Thoracic aorta (tissue), 2 donors: Measurements from ENCODE around the gene LRP6. TPM values are rescaled to one million over a fixed set of nuclear protein-coding genes. Genes with fewer than 3 reads are reported as not detected.

Experiments
- ATAC-seq: fragments of 150-250 bp; one replicate; pipeline ENCODE4 v1.8.0; 2017; ENCODE audit warnings: low read depth; ENCODE audit not compliant: insufficient number of reproducible peaks, low FRiP score
- DNase-seq: peaks from one replicate; pipeline ENCODE4 v3.0.0-alpha.2; 2020; ENCODE audit warnings: low spot score
- H3K27ac ChIP-seq, 2 donors: fragments of 200-600 bp; sonication (generic); 1 replicate in 1 of 2; 2 replicates in 1 of 2; pipeline ENCODE4 v1.5.1; 2016; ENCODE audit warnings: mild to moderate bottlenecking in 2 of 2, moderate library complexity in 2 of 2
- H3K27me3 ChIP-seq: fragments of 200-600 bp; sonication (generic); replicated peaks from 2 replicates; pipeline ENCODE4 v1.6.0; 2016; ENCODE audit warnings: mild to moderate bottlenecking; ENCODE audit not compliant: insufficient read depth
- H3K36me3 ChIP-seq: fragments of 200-600 bp; sonication (generic); one replicate; pipeline ENCODE4 v1.5.1; 2016
- H3K4me1 ChIP-seq, 2 donors: fragments of 200-600 bp; sonication (generic); 1 replicate in 1 of 2; 2 replicates in 1 of 2; pipeline versions ENCODE4 v1.5.1 to v1.6.0; 2016; ENCODE audit warnings: low read depth in 2 of 2, mild to moderate bottlenecking in 1 of 2; ENCODE audit not compliant: control insufficient read depth in 1 of 2
- H3K4me3 ChIP-seq: fragments of 200-600 bp; sonication (generic); 2 replicates; pipeline ENCODE4 v1.5.1; 2016; ENCODE audit warnings: mild to moderate bottlenecking
- H3K9me3 ChIP-seq: fragments of 200-600 bp; sonication (generic); 2 replicates; pipeline ENCODE4 v1.5.1; 2016
- total RNA-seq, 2 donors: library from RNA; depleted of rRNA; stranded (reverse); fragments of >200 nt; gene quantifications; one replicate each; pipeline versions ENCODE4 v1.1.0 to v1.2.3, GENCODE V29; 2016
- TF ChIP-seq, protein P1 (sequence below): fragments of 200-600 bp; sonication (generic); IDR thresholded peaks from one replicate; pipeline ENCODE4 v1.5.1; 2019; ENCODE audit warnings: antibody characterized with exemption

LRP6 gene
- total RNA-seq, 2 donors from 2014 or later: 39.9 to 41.5 TPM

GRCh38 chr12:12282761-12283425 lies 16.0 kb upstream of the LRP6 start:
- H3K27ac ChIP-seq: peak overlapping the region; percentile 36 to 53

DNA sequence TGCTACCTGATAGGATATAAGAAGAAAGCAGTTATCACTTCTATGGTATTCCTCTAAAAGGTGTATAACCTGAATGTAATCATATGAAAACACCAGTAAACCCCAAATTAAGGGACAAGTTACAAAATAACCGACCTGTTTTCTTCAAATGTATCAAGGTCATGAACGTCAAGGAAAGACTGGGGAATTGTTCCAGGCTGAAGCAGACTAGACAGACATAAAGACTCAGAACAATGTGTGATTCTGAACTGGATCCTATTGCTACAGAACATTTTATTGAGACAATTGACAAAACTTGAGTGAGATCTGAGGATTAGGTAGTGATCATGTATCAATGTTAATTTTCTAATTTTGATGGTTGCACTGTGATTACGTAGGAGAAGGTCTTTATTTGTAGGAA lies 15.4 kb upstream of the LRP6 start:
- peaks cover 9 to 24% of the 10 kb centered on the region in 2 donors for H3K4me1 ChIP-seq
- DNase-seq: no peak
- no peaks in the 10 kb centered on the region for H3K36me3 ChIP-seq
- no peak overlapping the region for H3K27ac ChIP-seq
- ATAC-seq: no peak
- H3K27me3 ChIP-seq: no peaks in the 10 kb centered on the region
- no peaks in the 10 kb centered on the region for H3K9me3 ChIP-seq
- TF ChIP-seq, protein P1, sequence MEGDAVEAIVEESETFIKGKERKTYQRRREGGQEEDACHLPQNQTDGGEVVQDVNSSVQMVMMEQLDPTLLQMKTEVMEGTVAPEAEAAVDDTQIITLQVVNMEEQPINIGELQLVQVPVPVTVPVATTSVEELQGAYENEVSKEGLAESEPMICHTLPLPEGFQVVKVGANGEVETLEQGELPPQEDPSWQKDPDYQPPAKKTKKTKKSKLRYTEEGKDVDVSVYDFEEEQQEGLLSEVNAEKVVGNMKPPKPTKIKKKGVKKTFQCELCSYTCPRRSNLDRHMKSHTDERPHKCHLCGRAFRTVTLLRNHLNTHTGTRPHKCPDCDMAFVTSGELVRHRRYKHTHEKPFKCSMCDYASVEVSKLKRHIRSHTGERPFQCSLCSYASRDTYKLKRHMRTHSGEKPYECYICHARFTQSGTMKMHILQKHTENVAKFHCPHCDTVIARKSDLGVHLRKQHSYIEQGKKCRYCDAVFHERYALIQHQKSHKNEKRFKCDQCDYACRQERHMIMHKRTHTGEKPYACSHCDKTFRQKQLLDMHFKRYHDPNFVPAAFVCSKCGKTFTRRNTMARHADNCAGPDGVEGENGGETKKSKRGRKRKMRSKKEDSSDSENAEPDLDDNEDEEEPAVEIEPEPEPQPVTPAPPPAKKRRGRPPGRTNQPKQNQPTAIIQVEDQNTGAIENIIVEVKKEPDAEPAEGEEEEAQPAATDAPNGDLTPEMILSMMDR: no peak
- H3K4me3 ChIP-seq: no peak overlapping the region

More at GRCh38 chr12:12282761-12283425, 16.0 kb upstream of the LRP6 start:
- ATAC-seq (no peak), DNase-seq (no peak)
- Histone ChIP-seq H3K27me3 (no peaks in the 10 kb centered on the region), H3K4me3 (no peak overlapping the region), H3K36me3 (no peaks in the 10 kb centered on the region), H3K4me1 (peaks cover 9 to 24% of the 10 kb centered on the region in 2 donors), H3K9me3 (no peaks in the 10 kb centered on the region)
- TF ChIP-seq, protein P1: no peak

DNA sequence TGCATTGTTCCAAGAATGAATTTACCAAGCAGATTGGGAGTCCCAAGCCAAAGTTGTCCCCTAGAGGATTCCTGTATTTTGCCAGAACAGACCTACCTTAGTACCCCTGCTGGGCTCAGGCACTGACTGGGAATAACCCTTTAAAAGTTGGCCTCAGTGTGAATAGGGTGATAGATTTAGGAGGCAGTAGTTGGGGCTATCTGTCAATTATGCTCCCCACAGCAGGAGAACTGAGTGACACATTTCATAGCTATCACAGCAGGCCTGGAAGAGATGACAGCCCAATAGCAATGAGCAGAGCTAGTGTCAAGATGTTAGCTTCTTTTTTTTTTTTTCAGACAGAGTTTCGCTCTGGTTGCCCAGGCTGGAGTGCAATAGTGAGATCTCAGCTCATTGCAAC lies 14.3 kb upstream of the LRP6 start:
- Histone ChIP-seq H3K36me3 (no peaks in the 10 kb centered on the region), H3K9me3 (no peaks in the 10 kb centered on the region), H3K27me3 (no peaks in the 10 kb centered on the region), H3K27ac (no peak overlapping the region), H3K4me3 (no peak overlapping the region), H3K4me1 (peaks cover 9 to 24% of the 10 kb centered on the region in 2 donors)
- ATAC-seq: no peak
- no peak for DNase-seq
- TF ChIP-seq, protein P1: no peak

- TF ChIP-seq, protein P1: no peak
- DNase-seq: no peak
- Histone ChIP-seq H3K4me3 (no peak overlapping the region), H3K27ac (no peak overlapping the region), H3K4me1 (peaks cover 9 to 17% of the 10 kb centered on the region in 2 donors), H3K9me3 (no peaks in the 10 kb centered on the region), H3K36me3 (no peaks in the 10 kb centered on the region), H3K27me3 (no peaks in the 10 kb centered on the region)
- ATAC-seq: no peak
Observed at GRCh38 chr12:12278899-12279298, 12.1 kb upstream of the LRP6 start.

DNA sequence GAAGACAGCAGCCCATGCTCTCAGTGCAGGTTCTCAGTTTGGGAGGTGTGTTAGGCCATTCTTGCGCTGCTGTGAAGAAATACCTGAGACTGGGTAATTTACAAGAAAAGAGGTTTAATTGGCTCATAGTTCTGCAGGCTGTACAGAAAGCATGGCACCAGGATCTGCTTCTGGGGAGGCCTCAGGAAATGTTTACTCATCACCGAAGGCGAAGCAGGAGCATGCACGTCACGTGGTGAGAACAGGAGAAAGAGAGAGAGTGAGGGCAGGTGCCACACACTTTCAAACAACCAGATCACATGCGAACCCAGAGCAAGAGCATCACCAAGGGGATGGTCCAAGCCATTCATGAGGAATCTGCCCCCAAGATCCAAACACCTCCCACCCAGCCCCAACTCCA lies 9.0 kb upstream of the LRP6 start:
- ATAC-seq (no peak), DNase-seq (no peak)
- H3K9me3 ChIP-seq: no peaks in the 10 kb centered on the region
- no peaks in the 10 kb centered on the region for H3K27me3 ChIP-seq
- peaks cover 0 to 12% of the 10 kb centered on the region in 2 donors for H3K4me1 ChIP-seq
- H3K36me3 ChIP-seq: no peaks in the 10 kb centered on the region
- no peak overlapping the region for H3K4me3 ChIP-seq
- TF ChIP-seq, protein P1: no peak
- no peak overlapping the region for H3K27ac ChIP-seq
